WERI-Rb-1 (cell line): Measurements from ENCODE around the gene BNIPL.

Experiments used
- DNase-seq: peaks from one replicate; pipeline ENCODE4 v3.0.0-alpha.2; 2020
- H3K27ac ChIP-seq: fragments of 250-450 bp; sonication (Bioruptor Pico); 2 replicates; pipeline ENCODE4 v1.5.1; 2020; ENCODE audit warnings: mild to moderate bottlenecking, moderate library complexity
- H3K27me3 ChIP-seq: fragments of 250-450 bp; sonication (Bioruptor Pico); 2 replicates; pipeline ENCODE4 v1.5.1; 2021; ENCODE audit warnings: mild to moderate bottlenecking, low read depth, moderate library complexity; ENCODE audit not compliant: insufficient read depth, severe bottlenecking
- H3K36me3 ChIP-seq: fragments of 250-450 bp; sonication (Bioruptor Pico); 2 replicates; pipeline ENCODE4 v1.5.1; 2020; ENCODE audit warnings: mild to moderate bottlenecking, moderate library complexity
- H3K4me3 ChIP-seq: 2 replicates; pipeline ENCODE4 v1.5.1; 2011; ENCODE audit warnings: low read depth, mild to moderate bottlenecking, control low read depth, low read length
- H3K9me3 ChIP-seq: fragments of 250-450 bp; sonication (Bioruptor Pico); 2 replicates; pipeline ENCODE4 v1.5.1; 2021; ENCODE audit warnings: mild to moderate bottlenecking, moderate library complexity; ENCODE audit not compliant: severe bottlenecking
- TF ChIP-seq, protein P1 (sequence below): IDR thresholded peaks from 2 replicates; pipeline ENCODE4 v1.5.1; 2011; ENCODE audit warnings: low read depth, mild to moderate bottlenecking, control low read depth, inconsistent platforms, low read length

The BNIPL gene

GRCh38 chr1:151036356-151036755 lies at the start of gene BNIPL:
Gene BNIPL, plus strand, starts transcription at chr1:151036586. Its CDS starts 140 bp downstream, at chr1:151036726.
- DNase-seq, result no peak
- TF ChIP-seq, protein P1, sequence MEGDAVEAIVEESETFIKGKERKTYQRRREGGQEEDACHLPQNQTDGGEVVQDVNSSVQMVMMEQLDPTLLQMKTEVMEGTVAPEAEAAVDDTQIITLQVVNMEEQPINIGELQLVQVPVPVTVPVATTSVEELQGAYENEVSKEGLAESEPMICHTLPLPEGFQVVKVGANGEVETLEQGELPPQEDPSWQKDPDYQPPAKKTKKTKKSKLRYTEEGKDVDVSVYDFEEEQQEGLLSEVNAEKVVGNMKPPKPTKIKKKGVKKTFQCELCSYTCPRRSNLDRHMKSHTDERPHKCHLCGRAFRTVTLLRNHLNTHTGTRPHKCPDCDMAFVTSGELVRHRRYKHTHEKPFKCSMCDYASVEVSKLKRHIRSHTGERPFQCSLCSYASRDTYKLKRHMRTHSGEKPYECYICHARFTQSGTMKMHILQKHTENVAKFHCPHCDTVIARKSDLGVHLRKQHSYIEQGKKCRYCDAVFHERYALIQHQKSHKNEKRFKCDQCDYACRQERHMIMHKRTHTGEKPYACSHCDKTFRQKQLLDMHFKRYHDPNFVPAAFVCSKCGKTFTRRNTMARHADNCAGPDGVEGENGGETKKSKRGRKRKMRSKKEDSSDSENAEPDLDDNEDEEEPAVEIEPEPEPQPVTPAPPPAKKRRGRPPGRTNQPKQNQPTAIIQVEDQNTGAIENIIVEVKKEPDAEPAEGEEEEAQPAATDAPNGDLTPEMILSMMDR, result no peak
- Histone ChIP-seq H3K9me3 (no peaks in the 10 kb centered on the region), H3K27ac (no peak within 1 kb of the TSS), H3K27me3 (no peaks in the 10 kb centered on the region), H3K4me3 (no peak within 1 kb of the TSS), H3K36me3 (peaks cover 42% of the 10 kb centered on the region)

DNA sequence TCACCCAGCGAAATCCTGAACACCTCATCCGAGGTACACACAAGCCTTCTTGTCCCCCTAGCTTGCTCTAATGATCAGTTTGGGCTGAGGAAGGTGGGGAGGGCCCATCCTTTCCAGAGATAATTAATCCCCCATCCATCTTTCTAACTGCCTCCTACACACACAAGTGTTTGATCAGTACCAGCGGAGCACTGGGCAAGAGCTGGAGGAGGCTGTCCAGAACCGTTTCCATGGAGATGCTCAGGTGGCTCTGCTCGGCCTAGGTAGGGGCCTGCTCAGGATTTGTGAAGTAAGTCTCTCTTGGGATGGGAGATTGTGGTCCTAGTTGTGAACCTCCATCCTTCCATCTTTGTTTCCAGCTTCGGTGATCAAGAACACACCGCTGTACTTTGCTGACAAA lies 48.5 kb upstream of the BNIPL start:
- no peaks in the 10 kb centered on the region for H3K27me3 ChIP-seq
- no peaks in the 10 kb centered on the region for H3K36me3 ChIP-seq
- TF ChIP-seq, protein P1, result no peak
- no peak overlapping the region for H3K27ac ChIP-seq
- no peaks in the 10 kb centered on the region for H3K9me3 ChIP-seq
- DNase-seq, result no peak
- H3K4me3 ChIP-seq, result no peak overlapping the region

DNA sequence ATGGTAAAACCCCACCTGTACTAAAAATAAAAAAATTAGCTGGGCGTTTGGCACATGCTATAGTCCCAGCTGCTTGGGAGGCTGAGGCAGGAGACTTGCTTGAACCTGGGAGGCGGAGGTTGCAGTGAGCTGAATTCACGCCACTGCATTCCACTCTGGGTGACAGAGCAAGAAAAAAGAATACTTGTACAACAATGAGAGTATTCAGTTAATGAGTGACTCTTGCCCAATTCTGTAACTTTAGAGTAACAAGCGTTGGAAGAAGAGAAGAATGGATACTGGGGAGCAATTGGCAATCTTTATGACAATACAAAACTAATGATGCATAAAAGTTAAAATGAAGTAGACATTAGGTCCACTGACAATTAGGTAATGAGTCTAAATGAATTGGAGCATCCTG lies 43.8 kb upstream of the BNIPL start:
- Histone ChIP-seq H3K27me3 (no peaks in the 10 kb centered on the region), H3K9me3 (no peaks in the 10 kb centered on the region)
- no peak for DNase-seq

GRCh38 chr1:150994248-150994647 lies 42.1 kb upstream of the BNIPL start:
- no peak overlapping the region for H3K27ac ChIP-seq
- H3K4me3 ChIP-seq, result no peak overlapping the region
- TF ChIP-seq, protein P1, result no peak
- H3K36me3 ChIP-seq, result peaks cover 25% of the 10 kb centered on the region
- no peaks in the 10 kb centered on the region for H3K9me3 ChIP-seq
- no peaks in the 10 kb centered on the region for H3K27me3 ChIP-seq
- no peak for DNase-seq

More for the DNA sequence above, 43.8 kb upstream of the BNIPL start:
- Histone ChIP-seq H3K36me3 (peaks cover 12% of the 10 kb centered on the region), H3K4me3 (no peak overlapping the region), H3K27ac (no peak overlapping the region)
- TF ChIP-seq, protein P1, result no peak

DNA sequence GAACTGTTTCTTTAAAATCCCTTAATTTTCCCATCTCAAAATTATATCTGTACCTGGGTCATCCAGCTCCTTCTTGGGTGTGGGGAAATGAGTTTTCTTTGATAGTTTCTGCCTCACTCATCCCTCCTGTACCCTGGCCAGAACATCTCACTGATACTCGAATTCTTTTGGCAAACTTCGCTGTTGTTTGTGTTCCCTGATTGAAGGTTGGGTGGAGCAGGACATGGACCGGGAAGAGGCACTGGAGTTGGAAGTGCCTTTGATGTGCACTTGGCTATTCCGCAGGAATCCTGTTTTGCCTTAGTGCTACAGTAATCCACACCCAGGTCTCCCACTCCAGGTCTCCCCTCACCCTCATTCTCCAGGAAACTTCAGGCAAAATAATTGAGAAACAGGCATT lies 40.9 kb upstream of the BNIPL start:
- Histone ChIP-seq H3K4me3 (no peak overlapping the region), H3K9me3 (no peaks in the 10 kb centered on the region), H3K27ac (no peak overlapping the region), H3K27me3 (no peaks in the 10 kb centered on the region), H3K36me3 (peaks cover 29% of the 10 kb centered on the region)
- DNase-seq, result no peak
- TF ChIP-seq, protein P1, result no peak

GRCh38 chr1:150995896-150996295 lies 40.5 kb upstream of the BNIPL start:
- Histone ChIP-seq H3K4me3 (no peak overlapping the region), H3K27ac (no peak overlapping the region), H3K9me3 (no peaks in the 10 kb centered on the region), H3K27me3 (no peaks in the 10 kb centered on the region), H3K36me3 (peaks cover 29% of the 10 kb centered on the region)
- DNase-seq, result peak; percentile 71
- TF ChIP-seq, protein P1, result peak; percentile 83
